Tibial artery (tissue), 4 donors: ENCODE measurements around the gene NOL11.

Source experiments
- DNase-seq, 2 donors: peaks; one replicate each; pipeline ENCODE4 v3.0.0-alpha.2; 2019
- H3K27ac ChIP-seq, 2 donors: fragments of 200-600 bp; sonication (generic) in 1 of 2; 1 replicate in 1 of 2; 2 replicates in 1 of 2; pipeline ENCODE4 v1.5.1; 2018 to 2019; ENCODE audit warnings: mild to moderate bottlenecking in 1 of 2
- H3K27me3 ChIP-seq, 2 donors: fragments of 200-600 bp; sonication (generic) in 1 of 2; one replicate each; pipeline versions ENCODE4 v1.5.1 to v1.6.0; 2016 to 2019
- H3K36me3 ChIP-seq, 3 donors: fragments of 200-600 bp; sonication (generic) in 2 of 3; one replicate each; pipeline ENCODE4 v1.5.1; 2016 to 2019; ENCODE audit warnings: mild to moderate bottlenecking in 2 of 3
- H3K4me1 ChIP-seq, 4 donors: fragments of 200-600 bp; sonication (generic) in 2 of 4; 1 replicate in 3 of 4; 2 replicates in 1 of 4; pipeline ENCODE4 v1.5.1; 2016 to 2019
- H3K4me3 ChIP-seq, 2 donors: fragments of 200-600 bp; sonication (generic) in 1 of 2; 1 replicate in 1 of 2; 2 replicates in 1 of 2; pipeline ENCODE4 v1.5.1; 2018 to 2019; ENCODE audit warnings: mild to moderate bottlenecking in 2 of 2
- H3K9me3 ChIP-seq, 3 donors: fragments of 200-600 bp; sonication (generic) in 1 of 3; one replicate each; pipeline ENCODE4 v1.5.1; 2016 to 2019
- intact Hi-C: fragments of 100-400 bp; cut with DNase I; formaldehyde crosslinking; loops from one replicate; pipeline ENCODE4 v1.15.0; 2023; ENCODE audit warnings: low total_unique reads
- TF ChIP-seq, protein P1 (sequence below), 2 experiments: fragments of 200-600 bp in 1 of 2; fragments of 450-650 bp in 1 of 2; IDR thresholded peaks; one replicate each; pipeline ENCODE4 v1.5.1; 2017 to 2019; ENCODE audit warnings: antibody characterized with exemption in 2 of 2, mild to moderate bottlenecking in 1 of 2, moderate library complexity in 1 of 2

NOL11 gene

DNA sequence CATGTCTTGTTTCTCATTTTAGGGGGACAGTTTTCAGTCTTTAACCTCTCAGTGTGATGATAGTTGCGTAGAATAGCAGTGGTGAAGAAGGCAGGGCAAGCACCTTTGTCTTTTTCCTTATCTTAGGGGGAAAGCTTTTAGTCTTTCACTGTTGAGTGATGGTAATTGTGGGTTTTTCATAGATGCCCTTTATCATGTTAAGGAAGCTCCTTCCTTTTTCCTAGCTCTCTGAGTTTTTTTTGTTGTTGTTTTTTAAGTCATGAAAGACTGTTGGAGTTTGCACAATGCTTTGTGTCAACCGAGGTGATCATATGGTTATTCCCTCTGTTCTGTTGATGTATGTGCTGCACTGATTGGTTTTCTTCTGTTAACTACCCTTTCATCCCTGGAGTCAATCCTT lies 15.7 kb downstream of the NOL11 start:
- Histone ChIP-seq H3K36me3 (peaks cover 58 to 87% (median 85%) of the 10 kb centered on the region in 3 donors), H3K27ac (no peak overlapping the region), H3K4me3 (no peak overlapping the region), H3K9me3 (no peaks in the 10 kb centered on the region), H3K27me3 (no peaks in the 10 kb centered on the region), H3K4me1 (no peaks in the 10 kb centered on the region)
- intact Hi-C loops = no loop called here
- DNase-seq = no peak
- TF ChIP-seq, protein P1, sequence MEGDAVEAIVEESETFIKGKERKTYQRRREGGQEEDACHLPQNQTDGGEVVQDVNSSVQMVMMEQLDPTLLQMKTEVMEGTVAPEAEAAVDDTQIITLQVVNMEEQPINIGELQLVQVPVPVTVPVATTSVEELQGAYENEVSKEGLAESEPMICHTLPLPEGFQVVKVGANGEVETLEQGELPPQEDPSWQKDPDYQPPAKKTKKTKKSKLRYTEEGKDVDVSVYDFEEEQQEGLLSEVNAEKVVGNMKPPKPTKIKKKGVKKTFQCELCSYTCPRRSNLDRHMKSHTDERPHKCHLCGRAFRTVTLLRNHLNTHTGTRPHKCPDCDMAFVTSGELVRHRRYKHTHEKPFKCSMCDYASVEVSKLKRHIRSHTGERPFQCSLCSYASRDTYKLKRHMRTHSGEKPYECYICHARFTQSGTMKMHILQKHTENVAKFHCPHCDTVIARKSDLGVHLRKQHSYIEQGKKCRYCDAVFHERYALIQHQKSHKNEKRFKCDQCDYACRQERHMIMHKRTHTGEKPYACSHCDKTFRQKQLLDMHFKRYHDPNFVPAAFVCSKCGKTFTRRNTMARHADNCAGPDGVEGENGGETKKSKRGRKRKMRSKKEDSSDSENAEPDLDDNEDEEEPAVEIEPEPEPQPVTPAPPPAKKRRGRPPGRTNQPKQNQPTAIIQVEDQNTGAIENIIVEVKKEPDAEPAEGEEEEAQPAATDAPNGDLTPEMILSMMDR (IDR thresholded peaks at IDR 0.05) = no peak

DNA sequence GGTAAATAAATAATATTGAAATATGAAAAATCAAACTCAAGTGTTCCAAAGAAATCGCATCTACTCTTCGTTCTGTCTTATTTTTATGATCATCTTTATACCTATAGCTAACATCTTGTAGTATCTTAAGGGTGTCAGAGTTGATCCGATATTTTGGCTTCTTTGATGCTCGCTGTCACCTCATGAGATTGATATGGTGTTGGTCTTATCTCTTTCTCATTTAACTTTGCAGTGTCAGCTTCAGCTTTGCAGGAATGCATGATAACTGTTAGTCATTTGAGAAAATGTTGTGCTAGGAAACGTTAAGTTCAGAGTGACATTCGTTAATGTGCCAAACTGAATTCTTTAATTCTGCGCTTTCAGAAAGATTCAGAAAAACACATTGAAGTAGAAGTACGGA lies 19.4 kb downstream of the NOL11 start:
- intact Hi-C loops = no loop called here
- TF ChIP-seq, protein P1 (IDR thresholded peaks at IDR 0.05) = no peak
- H3K27ac ChIP-seq = no peak overlapping the region
- H3K4me3 ChIP-seq = no peak overlapping the region
- no peaks in the 10 kb centered on the region for H3K27me3 ChIP-seq
- H3K36me3 ChIP-seq = peaks cover 67 to 91% (median 89%) of the 10 kb centered on the region in 3 donors
- no peak for DNase-seq
- no peaks in the 10 kb centered on the region for H3K9me3 ChIP-seq
- H3K4me1 ChIP-seq = no peaks in the 10 kb centered on the region

DNA sequence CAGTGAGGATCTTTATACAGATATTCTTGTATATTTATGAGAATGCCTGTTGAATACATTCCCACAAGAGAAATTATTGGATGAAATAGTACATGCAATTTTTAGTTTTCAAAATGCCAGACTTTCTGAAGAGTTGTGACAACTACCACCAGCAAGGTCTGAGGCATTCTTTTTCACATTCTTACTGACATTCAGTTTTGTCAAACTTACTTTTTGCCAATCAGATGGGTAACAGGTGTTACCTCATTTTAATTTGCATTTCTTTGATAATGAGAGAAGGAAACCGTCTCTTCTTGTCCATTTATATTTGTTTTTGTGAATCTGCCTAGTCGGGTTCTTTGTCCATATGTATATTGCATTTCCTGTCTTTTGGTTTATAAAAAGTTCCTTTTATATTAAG lies 24.3 kb downstream of the NOL11 start:
- no peaks in the 10 kb centered on the region for H3K27me3 ChIP-seq
- H3K36me3 ChIP-seq = peaks cover 89 to 100% (median 92%) of the 10 kb centered on the region in 3 donors
- intact Hi-C loops = no loop called here
- DNase-seq = no peak
- H3K4me1 ChIP-seq = no peaks in the 10 kb centered on the region
- TF ChIP-seq, protein P1 (IDR thresholded peaks at IDR 0.05) = no peak
- H3K27ac ChIP-seq = no peak overlapping the region
- no peaks in the 10 kb centered on the region for H3K9me3 ChIP-seq
- H3K4me3 ChIP-seq = no peak overlapping the region

DNA sequence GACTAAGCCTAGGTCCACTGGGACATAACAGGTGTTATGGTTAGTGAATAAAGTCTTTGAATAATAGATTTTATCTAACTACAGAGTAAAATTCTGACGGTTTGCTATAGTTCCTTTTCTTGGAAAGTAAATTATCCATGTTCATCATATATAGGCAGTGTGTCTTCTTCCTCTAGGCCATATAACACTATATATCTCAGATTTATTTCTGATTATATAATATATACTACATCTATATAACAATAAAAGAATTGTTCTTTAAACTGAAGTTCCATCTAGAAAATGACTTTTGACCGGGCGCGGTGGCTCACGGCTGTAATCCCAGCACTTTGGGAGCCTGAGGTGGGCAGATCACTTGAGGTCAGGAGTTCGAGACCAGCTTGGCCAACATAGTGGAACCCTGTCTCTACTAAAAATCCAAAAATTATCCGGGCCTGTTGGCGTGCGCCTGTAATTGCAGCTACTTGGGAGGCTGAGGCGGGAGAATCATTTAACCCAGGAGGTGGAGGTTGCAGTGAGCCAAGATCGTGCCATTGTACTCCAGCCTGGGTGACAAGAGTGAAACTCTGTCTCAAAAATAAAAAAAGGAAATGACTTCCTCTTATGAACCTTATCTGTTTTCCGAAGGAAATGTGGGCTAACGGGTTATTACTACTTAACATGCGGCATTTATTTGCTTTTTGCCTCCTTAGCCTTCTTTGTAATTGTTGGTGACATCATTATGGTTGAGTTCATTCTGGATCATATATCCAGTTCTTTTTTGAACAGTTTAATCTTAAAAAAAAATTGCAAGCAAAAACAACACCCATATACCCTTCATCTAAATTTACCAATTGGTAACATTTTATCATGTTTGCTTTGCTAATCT lies 29.2 kb downstream of the NOL11 start:
- H3K27ac ChIP-seq = no peak overlapping the region
- H3K27me3 ChIP-seq = no peaks in the 10 kb centered on the region
- no peaks in the 10 kb centered on the region for H3K4me1 ChIP-seq
- TF ChIP-seq, protein P1 (IDR thresholded peaks at IDR 0.05) = no peak
- no peak overlapping the region for H3K4me3 ChIP-seq
- intact Hi-C loops = no loop called here
- H3K9me3 ChIP-seq = no peaks in the 10 kb centered on the region
- peaks cover 74 to 94% (median 80%) of the 10 kb centered on the region in 3 donors for H3K36me3 ChIP-seq
- DNase-seq = no peak

DNA sequence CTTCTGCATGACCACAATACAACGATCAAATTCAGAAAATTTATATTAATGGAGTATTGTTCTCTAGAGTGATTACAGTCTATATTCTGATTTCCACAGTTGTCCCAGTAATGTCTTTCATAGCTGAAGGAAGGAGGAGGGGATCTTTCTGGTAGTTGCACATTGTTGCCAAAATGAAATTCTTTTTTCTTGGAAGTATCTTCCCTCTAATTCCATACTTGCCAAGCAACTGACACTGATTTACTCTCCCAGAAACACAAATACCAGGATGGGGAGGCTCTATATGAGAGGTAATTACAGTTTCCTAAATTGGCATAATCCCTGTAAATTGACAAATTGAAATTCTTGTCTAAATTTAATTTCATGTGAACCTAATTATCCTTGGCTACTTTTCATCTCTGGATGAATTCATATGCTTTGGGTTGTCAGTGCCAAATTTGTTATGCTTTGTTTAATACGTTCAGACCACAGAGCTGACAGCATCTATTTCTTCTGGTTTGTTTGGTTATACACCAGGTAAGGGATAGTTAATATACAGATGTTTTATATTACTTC lies 30.0 kb downstream of the NOL11 start:
- no peak overlapping the region for H3K27ac ChIP-seq
- TF ChIP-seq, protein P1 (IDR thresholded peaks at IDR 0.05) = no peak
- no peaks in the 10 kb centered on the region for H3K27me3 ChIP-seq
- DNase-seq = no peak
- intact Hi-C loops = no loop called here
- no peaks in the 10 kb centered on the region for H3K9me3 ChIP-seq
- H3K4me3 ChIP-seq = no peak overlapping the region
- no peaks in the 10 kb centered on the region for H3K4me1 ChIP-seq
- H3K36me3 ChIP-seq = peaks cover 66 to 86% (median 77%) of the 10 kb centered on the region in 3 donors
